ENCODE data around the gene ARHGAP33.

DNA sequence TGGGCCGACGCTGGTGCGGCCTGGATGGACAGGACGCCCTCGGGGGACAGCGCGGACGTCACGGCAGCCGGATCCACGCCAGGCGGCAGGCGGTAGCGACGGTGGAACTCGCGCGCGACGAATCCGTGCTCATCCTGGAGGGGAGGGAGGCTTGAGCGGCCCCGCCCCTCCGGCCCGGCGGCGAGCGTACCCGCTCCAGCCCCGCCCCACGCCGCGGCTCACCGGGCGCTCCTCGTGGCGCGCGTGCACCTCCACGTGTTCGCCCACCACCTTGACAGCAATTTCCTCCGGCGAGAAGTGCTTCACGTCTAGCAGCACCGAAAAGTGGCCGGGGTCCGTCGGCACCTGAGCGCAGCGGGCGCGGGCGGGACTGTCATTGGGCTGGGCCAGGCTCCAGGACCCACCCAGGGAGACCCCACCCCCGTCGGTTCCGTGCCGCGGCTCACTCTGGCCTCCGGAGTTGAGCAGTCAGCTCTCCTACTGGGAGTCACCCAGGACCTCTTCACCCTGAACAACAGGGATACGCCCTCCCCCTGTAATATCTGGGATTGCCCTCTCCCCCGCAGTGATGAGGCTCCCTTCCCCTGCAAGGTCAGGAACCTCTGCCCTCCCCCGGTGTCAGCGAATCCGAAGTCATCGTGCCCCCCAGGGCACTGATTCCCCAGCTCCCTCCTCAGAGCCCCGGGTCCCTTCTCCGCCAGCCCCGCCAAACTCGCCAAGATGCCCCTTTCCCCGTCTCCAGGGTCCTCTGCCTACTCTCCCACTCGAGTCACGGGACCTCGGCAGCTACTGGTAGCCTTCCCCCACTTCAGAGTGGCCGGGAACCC, 19.6 kb upstream of the ARHGAP33 start:
- TF ChIP-seq, protein P1, sequence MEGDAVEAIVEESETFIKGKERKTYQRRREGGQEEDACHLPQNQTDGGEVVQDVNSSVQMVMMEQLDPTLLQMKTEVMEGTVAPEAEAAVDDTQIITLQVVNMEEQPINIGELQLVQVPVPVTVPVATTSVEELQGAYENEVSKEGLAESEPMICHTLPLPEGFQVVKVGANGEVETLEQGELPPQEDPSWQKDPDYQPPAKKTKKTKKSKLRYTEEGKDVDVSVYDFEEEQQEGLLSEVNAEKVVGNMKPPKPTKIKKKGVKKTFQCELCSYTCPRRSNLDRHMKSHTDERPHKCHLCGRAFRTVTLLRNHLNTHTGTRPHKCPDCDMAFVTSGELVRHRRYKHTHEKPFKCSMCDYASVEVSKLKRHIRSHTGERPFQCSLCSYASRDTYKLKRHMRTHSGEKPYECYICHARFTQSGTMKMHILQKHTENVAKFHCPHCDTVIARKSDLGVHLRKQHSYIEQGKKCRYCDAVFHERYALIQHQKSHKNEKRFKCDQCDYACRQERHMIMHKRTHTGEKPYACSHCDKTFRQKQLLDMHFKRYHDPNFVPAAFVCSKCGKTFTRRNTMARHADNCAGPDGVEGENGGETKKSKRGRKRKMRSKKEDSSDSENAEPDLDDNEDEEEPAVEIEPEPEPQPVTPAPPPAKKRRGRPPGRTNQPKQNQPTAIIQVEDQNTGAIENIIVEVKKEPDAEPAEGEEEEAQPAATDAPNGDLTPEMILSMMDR (IDR thresholded peaks at IDR 0.05) = no peak
- TF ChIP-seq POLR2AphosphoS5 (IDR thresholded peaks at IDR 0.05) (peak; percentile 2 to 38), POLR2A (IDR thresholded peaks at IDR 0.05) (no peak)
